SK-N-SH treated with all-trans-retinoic acid at 6 μM for 48 hours (cell line): ENCODE results near the gene EMILIN2.
A peak's percentile ranks its signal among the peaks of the same experiment; 100 is the strongest.
"Not testable (repeated sequence)": the region's sequence is repeated elsewhere in the genome, so short reads cannot be mapped to it uniquely, and the experiment has no call there.

Experiments used
- ATAC-seq: fragments of 200-7000 bp; cut with Tn5 transposase; 3 replicates; pipeline ENCODE4 v1.9.1; 2020; ENCODE audit warnings: mild to moderate bottlenecking, moderate library complexity
- ARNTL ChIP-seq: fragments of 450-650 bp; formaldehyde crosslinking; IDR thresholded peaks from 2 replicates; pipeline ENCODE4 v1.5.0; 2020; ENCODE audit warnings: low read depth, mild to moderate bottlenecking, moderate library complexity, borderline replicate concordance
- BACH2 ChIP-seq: fragments of 250-450 bp; sonication (Bioruptor Pico); IDR thresholded peaks from 2 replicates; pipeline ENCODE4 v1.9.0; 2021; ENCODE audit warnings: mild to moderate bottlenecking, borderline replicate concordance
- CREB5 ChIP-seq: fragments of 250-450 bp; sonication (Bioruptor Pico); IDR thresholded peaks from 2 replicates; pipeline ENCODE4 v1.5.1; 2020; ENCODE audit warnings: low read depth, mild to moderate bottlenecking, moderate library complexity
- CSDC2 ChIP-seq: fragments of 250-450 bp; sonication (Bioruptor Pico); IDR thresholded peaks from 2 replicates; pipeline ENCODE4 v1.5.0; 2020; ENCODE audit warnings: mild to moderate bottlenecking, moderate library complexity
- ESRRG ChIP-seq: fragments of 250-450 bp; sonication (Bioruptor Pico); IDR thresholded peaks from 2 replicates; pipeline ENCODE4 v1.6.1; 2021; ENCODE audit warnings: mild to moderate bottlenecking
- GLIS3 ChIP-seq: fragments of 250-450 bp; sonication (Bioruptor Pico); IDR thresholded peaks from 2 replicates; pipeline ENCODE4 v1.5.0; 2020; ENCODE audit warnings: mild to moderate bottlenecking, moderate library complexity
- ISL1 ChIP-seq: fragments of 250-450 bp; sonication (Bioruptor Pico); IDR thresholded peaks from 2 replicates; pipeline ENCODE4 v2.1.2; 2022; ENCODE audit warnings: mild to moderate bottlenecking, moderate library complexity
- OSR1 ChIP-seq: fragments of 250-450 bp; sonication (Bioruptor Pico); IDR thresholded peaks from 2 replicates; pipeline ENCODE4 v1.8.0; 2022; ENCODE audit warnings: moderate library complexity, mild to moderate bottlenecking, inconsistent platforms
- PATZ1 ChIP-seq: fragments of 250-450 bp; sonication (Bioruptor Pico); IDR thresholded peaks from 2 replicates; pipeline ENCODE4 v1.8.0; 2020; ENCODE audit warnings: mild to moderate bottlenecking, moderate library complexity, borderline replicate concordance
- POU6F1 ChIP-seq: fragments of 250-450 bp; sonication (Bioruptor Pico); IDR thresholded peaks from 2 replicates; pipeline ENCODE4 v1.8.0; 2021; ENCODE audit warnings: low read depth, mild to moderate bottlenecking, moderate library complexity, borderline replicate concordance
- PPARA ChIP-seq: fragments of 250-450 bp; sonication (Bioruptor Pico); IDR thresholded peaks from 2 replicates; pipeline ENCODE4 v1.5.0; 2020; ENCODE audit warnings: mild to moderate bottlenecking, borderline replicate concordance
- RARB ChIP-seq: fragments of 250-450 bp; sonication (Bioruptor Pico); IDR thresholded peaks from 2 replicates; pipeline ENCODE4 v1.8.0; 2021; ENCODE audit warnings: mild to moderate bottlenecking, moderate library complexity
- SNAI2 ChIP-seq: fragments of 250-450 bp; sonication (Bioruptor Pico); IDR thresholded peaks from 2 replicates; pipeline ENCODE4 v1.5.0; 2020; ENCODE audit warnings: mild to moderate bottlenecking, moderate library complexity
- TOX ChIP-seq: fragments of 250-450 bp; sonication (Bioruptor Pico); IDR thresholded peaks from 2 replicates; pipeline ENCODE4 v1.8.0; 2021; ENCODE audit warnings: mild to moderate bottlenecking, moderate library complexity, borderline replicate concordance
- TSHZ2 ChIP-seq: fragments of 250-450 bp; sonication (Bioruptor Pico); IDR thresholded peaks from 2 replicates; pipeline ENCODE4 v1.5.0; 2020; ENCODE audit warnings: mild to moderate bottlenecking, moderate library complexity
- ZFP3 ChIP-seq: fragments of 250-450 bp; sonication (Bioruptor Pico); IDR thresholded peaks from 2 replicates; pipeline ENCODE4 v1.5.0; 2020; ENCODE audit warnings: mild to moderate bottlenecking, moderate library complexity
- ZFP30 ChIP-seq: fragments of 450-650 bp; formaldehyde crosslinking; IDR thresholded peaks from 2 replicates; pipeline ENCODE4 v1.5.0; 2022; ENCODE audit warnings: mild to moderate bottlenecking, moderate library complexity
- ZNF70 ChIP-seq: fragments of 450-650 bp; formaldehyde crosslinking; IDR thresholded peaks from 2 replicates; pipeline ENCODE4 v1.5.0; 2020; ENCODE audit warnings: mild to moderate bottlenecking, moderate library complexity
- ZNF8 ChIP-seq: fragments of 450-650 bp; formaldehyde crosslinking; IDR thresholded peaks from 2 replicates; pipeline ENCODE4 v1.5.0; 2020; ENCODE audit warnings: mild to moderate bottlenecking, moderate library complexity

EMILIN2 gene

GRCh38 chr18:2850816-2851215 is 4.0 kb downstream of the EMILIN2 start:
- TF ChIP-seq CREB5 (CRISPR knock-in tag) (peak; percentile 35; the same call in 1 of the 2 replicates), POU6F1 (CRISPR knock-in tag) (no peak), ISL1 (CRISPR knock-in tag) (peak; percentile 13; the same call in 1 of the 2 replicates)
- no peak for ATAC-seq

GRCh38 chr18:2851771-2852170 is 5.0 kb downstream of the EMILIN2 start:
- no peak for TF ChIP-seq BACH2
- no peak for TF ChIP-seq CREB5 (CRISPR knock-in tag)
- TF ChIP-seq CSDC2 (CRISPR knock-in tag), result no peak
- no peak for TF ChIP-seq ZNF8
- ATAC-seq, result no peak

GRCh38 chr18:2852460-2852859 is 5.7 kb downstream of the EMILIN2 start:
- ATAC-seq, result not testable (repeated sequence)

GRCh38 chr18:2853173-2853925 is 6.5 kb downstream of the EMILIN2 start:
- TF ChIP-seq PPARA (CRISPR knock-in tag) (no peak), ZFP3 (CRISPR knock-in tag) (no peak), ISL1 (CRISPR knock-in tag) (no peak), ZNF70 (no peak), TSHZ2 (no peak), ZFP30 (no peak), OSR1 (CRISPR knock-in tag) (no peak), ARNTL (no peak), GLIS3 (CRISPR knock-in tag) (no peak), CSDC2 (CRISPR knock-in tag) (no peak), RARB (CRISPR knock-in tag) (no peak), PATZ1 (CRISPR knock-in tag) (no peak), SNAI2 (CRISPR knock-in tag) (no peak), ESRRG (CRISPR knock-in tag) (no peak), POU6F1 (CRISPR knock-in tag) (no peak), ZNF8 (no peak), CREB5 (CRISPR knock-in tag) (no peak), TOX (no peak)
- ATAC-seq, result no peak
